Lower leg skin (tissue), 4 donors: ENCODE data around the gene DTNBP1. TPM values are rescaled to one million over a fixed set of nuclear protein-coding genes. Genes with fewer than 3 reads are reported as not detected.

Source experiments
- DNase-seq, 2 donors: peaks; one replicate each; pipeline ENCODE4 v3.0.0-alpha.2; 2019; ENCODE audit warnings: low spot score in 2 of 2
- H3K4me3 ChIP-seq: fragments of 200-600 bp; sonication (generic); 2 replicates; pipeline ENCODE4 v1.5.1; 2017; ENCODE audit warnings: mild to moderate bottlenecking, low read depth; ENCODE audit not compliant: poor library complexity, severe bottlenecking
- POLR2A ChIP-seq, 2 donors: fragments of 450-650 bp; IDR thresholded peaks; one replicate each; pipeline ENCODE4 v1.6.1; 2016 to 2017; ENCODE audit warnings: antibody characterized with exemption in 2 of 2, mild to moderate bottlenecking in 1 of 2, moderate library complexity in 1 of 2
- WGBS, 2 donors: methylation state at CpG; one replicate each; pipeline ENCODE4 v1.1.5; 2018; 5-methylcytosine and 5-hydroxymethylcytosine counted together
- intact Hi-C: fragments of 100-400 bp; cut with DNase I; formaldehyde crosslinking; loops from one replicate; pipeline ENCODE4 v1.15.0; 2023; ENCODE audit warnings: low total_unique reads
- total RNA-seq, 4 donors: library from RNA; depleted of rRNA; stranded (reverse); fragments of >200 nt; gene quantifications; one replicate each; pipeline ENCODE4 v1.1.0, GENCODE V29; 2016
- TF ChIP-seq, protein P1 (sequence below), 3 donors: fragments of 450-650 bp; IDR thresholded peaks; one replicate each; pipeline ENCODE4 v1.5.1; 2016; ENCODE audit warnings: antibody characterized with exemption in 3 of 3, mild to moderate bottlenecking in 3 of 3, moderate library complexity in 2 of 3

The DTNBP1 gene
- 10 to 100 TPM in 3 of 4 donors, 1 to 10 TPM in 1; 9.4 to 13.2 (median 11.6) TPM for total RNA-seq

DNA sequence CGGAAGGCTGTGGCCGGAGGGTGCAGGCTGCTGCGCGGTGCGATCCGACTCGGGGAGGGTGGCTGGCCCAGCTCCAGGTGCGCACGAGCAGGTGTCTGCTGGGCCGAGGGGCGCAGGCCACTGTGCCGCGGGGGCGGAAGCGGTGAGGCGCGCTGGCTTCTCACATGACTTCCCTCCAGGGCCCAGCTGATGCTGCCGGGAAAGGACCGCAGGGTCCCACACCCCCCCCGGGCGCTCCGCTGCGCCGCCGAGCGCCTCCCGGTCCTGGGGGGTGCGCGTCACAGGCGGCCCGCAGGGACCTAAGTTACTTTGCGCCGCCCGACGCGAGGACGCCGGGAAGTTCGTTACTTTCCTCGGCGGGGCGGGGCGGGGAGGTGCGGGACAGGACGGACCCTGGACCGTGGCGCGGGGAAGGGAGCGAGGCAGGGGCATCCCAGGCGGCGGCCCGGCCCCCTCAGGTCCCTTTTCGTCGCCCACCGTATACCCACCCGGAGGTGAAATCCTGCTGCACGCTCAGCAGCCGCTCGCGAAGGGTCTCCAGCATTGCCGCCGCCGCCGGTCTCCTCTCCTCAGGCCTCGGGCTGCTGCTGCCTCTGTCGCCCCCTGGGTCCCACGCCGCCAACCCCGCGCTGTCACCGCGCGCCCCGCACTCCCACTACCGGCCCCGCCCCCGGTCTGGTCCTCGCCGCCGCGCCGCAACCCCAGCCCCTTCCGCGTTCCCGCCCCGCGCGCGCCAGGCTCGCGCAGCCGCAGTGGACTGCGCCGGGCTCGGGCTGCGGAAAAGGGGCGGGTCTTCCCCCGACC is at the start of gene DTNBP1:
Gene DTNBP1 (minus strand): TSS at position 703 of the 804 bp plus-strand sequence. CDS start 159 bp downstream, at position 544.
- peak; percentile 72 to 95 for DNase-seq
- H3K4me3 ChIP-seq, result peak within 1 kb of the TSS; percentile 78
- intact Hi-C loops, result no loop called here
- 1% methylated on average over 56 to 81 of the region's 98 CpGs for WGBS, 2 donors
- TF ChIP-seq, protein P1, sequence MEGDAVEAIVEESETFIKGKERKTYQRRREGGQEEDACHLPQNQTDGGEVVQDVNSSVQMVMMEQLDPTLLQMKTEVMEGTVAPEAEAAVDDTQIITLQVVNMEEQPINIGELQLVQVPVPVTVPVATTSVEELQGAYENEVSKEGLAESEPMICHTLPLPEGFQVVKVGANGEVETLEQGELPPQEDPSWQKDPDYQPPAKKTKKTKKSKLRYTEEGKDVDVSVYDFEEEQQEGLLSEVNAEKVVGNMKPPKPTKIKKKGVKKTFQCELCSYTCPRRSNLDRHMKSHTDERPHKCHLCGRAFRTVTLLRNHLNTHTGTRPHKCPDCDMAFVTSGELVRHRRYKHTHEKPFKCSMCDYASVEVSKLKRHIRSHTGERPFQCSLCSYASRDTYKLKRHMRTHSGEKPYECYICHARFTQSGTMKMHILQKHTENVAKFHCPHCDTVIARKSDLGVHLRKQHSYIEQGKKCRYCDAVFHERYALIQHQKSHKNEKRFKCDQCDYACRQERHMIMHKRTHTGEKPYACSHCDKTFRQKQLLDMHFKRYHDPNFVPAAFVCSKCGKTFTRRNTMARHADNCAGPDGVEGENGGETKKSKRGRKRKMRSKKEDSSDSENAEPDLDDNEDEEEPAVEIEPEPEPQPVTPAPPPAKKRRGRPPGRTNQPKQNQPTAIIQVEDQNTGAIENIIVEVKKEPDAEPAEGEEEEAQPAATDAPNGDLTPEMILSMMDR (IDR thresholded peaks at IDR 0.05), result no peak
- no peak for TF ChIP-seq POLR2A (IDR thresholded peaks at IDR 0.05)

- no peak overlapping the region for H3K4me3 ChIP-seq
- 83 to 96% methylated on average over 2 of the region's 2 CpGs for WGBS, 2 donors
- intact Hi-C loops, result loop anchor here (10.0 kb wide), 1 partner anchor 675 kb away; no protein-coding TSS in a partner anchor
- TF ChIP-seq, protein P1 (IDR thresholded peaks at IDR 0.05), result no peak
- no peak for TF ChIP-seq POLR2A (IDR thresholded peaks at IDR 0.05)
- DNase-seq, result no peak
These were observed 46.9 kb upstream of the DTNBP1 start for GRCh38 chr6:15709651-15710269.

DNA sequence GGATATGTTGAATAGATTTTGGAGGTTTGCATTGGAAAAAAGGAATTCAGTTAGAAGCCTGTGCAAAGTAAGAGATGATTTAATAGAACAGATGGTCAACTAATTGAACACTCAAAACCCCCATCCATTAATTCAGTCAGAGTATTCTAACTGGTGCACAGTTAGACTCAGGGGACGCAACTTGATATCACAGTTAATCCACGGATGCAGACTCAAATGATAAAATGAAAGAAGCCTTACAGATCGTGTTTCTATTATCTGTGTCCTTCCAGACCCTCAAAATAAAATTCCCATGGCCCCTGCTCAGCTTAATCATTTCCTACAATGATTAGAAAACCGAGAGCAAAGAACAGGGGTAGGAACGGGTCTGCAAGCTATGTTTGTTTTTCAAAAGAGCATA is 45.4 kb upstream of the DTNBP1 start:
- WGBS, 2 donors, result 85 to 90% methylated on average over 5 of the region's 5 CpGs
- DNase-seq, result no peak
- intact Hi-C loops, result loop anchor here (10.0 kb wide), 1 partner anchor 677 kb away; no protein-coding TSS in a partner anchor
- TF ChIP-seq POLR2A (IDR thresholded peaks at IDR 0.05), result no peak
- TF ChIP-seq, protein P1 (IDR thresholded peaks at IDR 0.05), result no peak
- H3K4me3 ChIP-seq, result no peak overlapping the region

- intact Hi-C loops, result loop anchor here (10.0 kb wide), 1 partner anchor 679 kb away; no protein-coding TSS in a partner anchor
- no peak for DNase-seq
- TF ChIP-seq, protein P1 (IDR thresholded peaks at IDR 0.05), result no peak
- TF ChIP-seq POLR2A (IDR thresholded peaks at IDR 0.05), result no peak
- 46 to 51% methylated on average over 3 of the region's 3 CpGs for WGBS, 2 donors
- no peak overlapping the region for H3K4me3 ChIP-seq
These were observed 43.2 kb upstream of the DTNBP1 start for GRCh38 chr6:15705981-15706380.

DNA sequence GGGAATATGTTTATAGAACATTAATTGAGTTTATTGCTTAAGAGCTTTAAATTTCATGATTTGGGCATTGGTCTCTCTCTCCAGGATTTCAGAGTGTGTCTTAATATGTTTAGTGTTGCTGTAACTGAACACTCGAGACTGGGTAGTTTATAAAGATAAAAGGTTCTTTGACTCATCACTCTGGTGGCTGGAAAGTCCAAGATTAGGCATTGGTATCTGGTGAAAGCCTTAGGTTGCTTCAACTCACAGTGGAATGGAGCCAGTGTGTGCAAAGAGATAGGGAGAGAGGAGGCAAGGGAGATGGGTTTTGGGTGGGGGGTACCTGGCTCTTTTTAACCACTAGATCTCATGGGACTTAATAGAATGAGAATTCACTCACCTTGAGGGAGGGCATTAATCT is 35.6 kb upstream of the DTNBP1 start:
- intact Hi-C loops, result loop anchor here (10.0 kb wide), 1 partner anchor 486 kb away; no protein-coding TSS in a partner anchor
- H3K4me3 ChIP-seq, result no peak overlapping the region
- TF ChIP-seq, protein P1 (IDR thresholded peaks at IDR 0.05), result no peak
- TF ChIP-seq POLR2A (IDR thresholded peaks at IDR 0.05), result no peak
- no peak for DNase-seq
- 63 to 81% methylated on average over 1 of the region's 1 CpG for WGBS, 2 donors
